ENCODE measurements around the gene SMYD3. TPM values are rescaled to one million over a fixed set of nuclear protein-coding genes. Genes with fewer than 3 reads are reported as not detected.

SMYD3 gene
- total and polyA plus RNA-seq, 9 donors = 10.8 to 24.0 (median 13.7) TPM

DNA sequence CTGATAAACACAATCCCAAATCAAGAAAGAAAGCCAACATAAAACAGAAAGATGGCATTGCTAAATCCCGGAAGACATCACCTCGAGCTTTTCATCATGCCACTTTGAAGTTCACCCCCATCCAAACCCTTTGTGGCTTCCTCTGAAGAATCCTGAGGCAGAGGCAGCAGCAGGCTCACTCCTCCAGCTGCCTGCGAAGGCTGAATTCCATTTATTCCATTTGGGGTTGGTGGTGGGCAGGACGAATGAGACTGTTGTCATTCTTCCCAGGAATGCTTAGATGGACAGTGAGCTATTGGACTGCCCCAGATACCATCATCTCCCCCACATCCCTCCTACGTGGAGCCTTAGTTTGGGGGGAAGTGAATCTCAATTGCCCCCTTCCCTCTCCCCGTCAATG lies 437.5 kb downstream of the SMYD3 start:
- Histone ChIP-seq H3K4me3 (no peak overlapping the region), H3K4me1 (ENCODE audit: insufficient read depth) (peaks cover 6% of the 10 kb centered on the region), H3K27me3 (no peaks in the 10 kb centered on the region), H3K27ac (no peak overlapping the region), H3K9me3 (no peaks in the 10 kb centered on the region), H3K36me3 (no peaks in the 10 kb centered on the region)
- TF ChIP-seq EP300 (IDR thresholded peaks at IDR 0.05) = no peak
- no peak for TF ChIP-seq POLR2A (IDR thresholded peaks at IDR 0.05)
- no peak for DNase-seq
- intact Hi-C loops (cut with DNase I) = no loop called here
- WGBS, 3 donors = 56 to 81% (median 78%) methylated on average over 6 of the region's 6 CpGs

DNA sequence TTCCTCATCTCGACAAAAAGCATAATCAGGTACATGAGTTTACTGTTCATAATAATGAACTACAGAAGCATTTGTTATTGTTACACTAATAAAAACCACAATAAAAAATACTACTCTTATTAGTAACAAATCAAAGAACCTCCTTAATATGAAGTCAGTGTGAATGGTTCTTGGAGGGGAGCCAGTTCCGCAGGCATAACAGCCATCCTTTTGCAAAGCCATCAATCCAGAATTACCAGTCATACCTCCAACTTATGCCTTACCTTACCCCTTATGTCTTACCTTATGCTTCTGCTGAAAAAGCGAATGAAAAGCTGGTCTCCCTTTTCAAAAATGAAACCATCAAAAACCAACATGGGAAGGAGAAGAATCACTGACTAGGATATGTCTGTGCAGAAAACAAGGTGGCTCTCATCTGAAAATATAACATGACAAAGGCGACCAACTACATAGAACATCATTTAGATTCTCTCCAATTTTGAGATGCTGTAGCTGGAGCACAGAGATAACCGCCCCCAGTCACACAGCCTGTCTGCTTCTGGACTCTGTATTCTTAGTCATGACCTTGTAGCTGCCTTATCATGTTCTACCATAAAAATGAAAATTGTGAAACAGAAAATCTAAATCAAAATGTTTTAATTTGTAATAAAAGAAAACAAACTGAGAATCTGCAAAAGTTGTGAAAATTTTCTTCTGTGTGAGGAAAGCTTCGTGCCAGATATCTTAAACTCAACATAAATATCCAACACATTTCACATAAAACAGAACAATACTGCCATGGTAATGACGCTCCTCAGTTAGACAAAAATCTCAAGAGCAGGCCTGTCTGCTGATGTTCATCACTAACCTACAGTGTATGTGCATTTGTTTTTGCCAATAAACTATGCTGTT lies 438.2 kb downstream of the SMYD3 start:
- 21 to 52% (median 36%) methylated on average over 7 of the region's 7 CpGs for WGBS, 3 donors
- no peaks in the 10 kb centered on the region for H3K9me3 ChIP-seq
- H3K27ac ChIP-seq = no peak overlapping the region
- intact Hi-C loops (cut with DNase I) = no loop called here
- TF ChIP-seq POLR2A (IDR thresholded peaks at IDR 0.05) (no peak), EP300 (IDR thresholded peaks at IDR 0.05) (no peak)
- TF ChIP-seq, protein P1, sequence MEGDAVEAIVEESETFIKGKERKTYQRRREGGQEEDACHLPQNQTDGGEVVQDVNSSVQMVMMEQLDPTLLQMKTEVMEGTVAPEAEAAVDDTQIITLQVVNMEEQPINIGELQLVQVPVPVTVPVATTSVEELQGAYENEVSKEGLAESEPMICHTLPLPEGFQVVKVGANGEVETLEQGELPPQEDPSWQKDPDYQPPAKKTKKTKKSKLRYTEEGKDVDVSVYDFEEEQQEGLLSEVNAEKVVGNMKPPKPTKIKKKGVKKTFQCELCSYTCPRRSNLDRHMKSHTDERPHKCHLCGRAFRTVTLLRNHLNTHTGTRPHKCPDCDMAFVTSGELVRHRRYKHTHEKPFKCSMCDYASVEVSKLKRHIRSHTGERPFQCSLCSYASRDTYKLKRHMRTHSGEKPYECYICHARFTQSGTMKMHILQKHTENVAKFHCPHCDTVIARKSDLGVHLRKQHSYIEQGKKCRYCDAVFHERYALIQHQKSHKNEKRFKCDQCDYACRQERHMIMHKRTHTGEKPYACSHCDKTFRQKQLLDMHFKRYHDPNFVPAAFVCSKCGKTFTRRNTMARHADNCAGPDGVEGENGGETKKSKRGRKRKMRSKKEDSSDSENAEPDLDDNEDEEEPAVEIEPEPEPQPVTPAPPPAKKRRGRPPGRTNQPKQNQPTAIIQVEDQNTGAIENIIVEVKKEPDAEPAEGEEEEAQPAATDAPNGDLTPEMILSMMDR (IDR thresholded peaks at IDR 0.05) = no peak
- no peaks in the 10 kb centered on the region for H3K36me3 ChIP-seq
- no peak for DNase-seq
- no peak overlapping the region for H3K4me3 ChIP-seq
- no peaks in the 10 kb centered on the region for H3K27me3 ChIP-seq
- H3K4me1 ChIP-seq (ENCODE audit: insufficient read depth) = peaks cover 6% of the 10 kb centered on the region

DNA sequence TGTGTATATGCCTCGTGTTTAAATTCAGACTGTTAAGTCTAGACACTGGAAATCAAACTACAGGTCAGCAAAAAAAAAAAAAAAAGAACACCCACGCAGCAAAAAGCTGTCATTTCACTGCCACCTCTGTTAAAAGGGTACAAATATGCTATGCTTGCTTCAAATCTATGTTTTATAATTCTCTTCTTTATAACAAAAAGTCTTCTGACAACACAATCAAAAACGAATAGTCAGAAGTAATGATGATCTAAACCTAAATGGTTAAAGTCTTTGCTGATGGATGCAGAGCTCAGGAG lies 438.9 kb downstream of the SMYD3 start:
- 44 to 86% (median 51%) methylated on average over 3 of the region's 3 CpGs for WGBS, 3 donors
- no peaks in the 10 kb centered on the region for H3K9me3 ChIP-seq
- no peak for DNase-seq
- H3K4me3 ChIP-seq = no peak overlapping the region
- TF ChIP-seq, protein P1 (IDR thresholded peaks at IDR 0.05) = no peak
- TF ChIP-seq POLR2A (IDR thresholded peaks at IDR 0.05) (no peak), EP300 (IDR thresholded peaks at IDR 0.05) (no peak)
- no peaks in the 10 kb centered on the region for H3K27me3 ChIP-seq
- intact Hi-C loops (cut with DNase I) = no loop called here
- peaks cover 6% of the 10 kb centered on the region for H3K4me1 ChIP-seq (ENCODE audit: insufficient read depth)
- no peaks in the 10 kb centered on the region for H3K36me3 ChIP-seq
- H3K27ac ChIP-seq = no peak overlapping the region

DNA sequence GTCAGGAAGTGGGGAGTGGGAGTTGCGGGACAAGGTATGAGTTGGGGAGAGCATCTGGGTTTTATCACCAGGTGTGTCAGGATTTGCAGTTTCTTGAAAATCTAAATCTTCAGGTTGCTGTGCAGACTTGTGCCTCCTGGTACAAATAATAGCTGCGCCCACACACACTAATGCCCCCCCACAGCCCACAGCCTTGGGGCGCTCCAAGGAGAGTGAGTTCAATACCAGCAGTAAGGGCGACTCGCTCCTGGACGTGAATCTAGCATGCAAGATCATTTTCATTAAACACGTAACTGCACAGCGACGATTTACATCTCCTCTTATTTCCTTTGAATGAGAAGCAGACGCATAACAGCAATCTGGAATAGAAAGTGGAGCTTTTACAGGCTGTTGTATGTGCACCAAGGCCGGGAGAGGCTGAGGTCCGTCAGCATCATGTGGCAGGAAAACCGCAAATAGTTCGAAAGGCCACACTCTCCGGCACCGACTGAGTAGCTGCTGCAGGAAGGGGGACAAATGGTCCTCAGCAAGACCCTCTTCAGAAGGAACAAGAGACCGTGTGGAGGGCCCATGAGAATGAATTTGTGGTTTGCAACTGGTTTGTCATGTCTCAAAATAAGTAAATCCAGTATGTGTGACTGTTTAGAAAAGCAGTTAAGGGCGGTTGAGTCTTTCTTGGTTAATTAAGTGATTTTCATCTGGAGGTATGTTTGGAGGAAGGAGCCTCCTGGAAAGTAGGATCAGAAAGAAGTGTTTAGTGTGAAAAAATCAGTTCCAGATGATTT lies 439.5 kb downstream of the SMYD3 start:
- TF ChIP-seq, protein P1 (IDR thresholded peaks at IDR 0.05) = no peak
- TF ChIP-seq EP300 (IDR thresholded peaks at IDR 0.05) = no peak
- no peak for TF ChIP-seq POLR2A (IDR thresholded peaks at IDR 0.05)
- WGBS, 3 donors = 38 to 58% (median 41%) methylated on average over 18 of the region's 18 CpGs
- intact Hi-C loops (cut with DNase I) = no loop called here
- peaks cover 6% of the 10 kb centered on the region for H3K4me1 ChIP-seq (ENCODE audit: insufficient read depth)
- H3K4me3 ChIP-seq = no peak overlapping the region
- H3K27ac ChIP-seq = no peak overlapping the region
- DNase-seq = no peak
- H3K9me3 ChIP-seq = no peaks in the 10 kb centered on the region
- H3K36me3 ChIP-seq = no peaks in the 10 kb centered on the region
- H3K27me3 ChIP-seq = no peaks in the 10 kb centered on the region
